Gastrocnemius medialis (tissue), 4 donors: ENCODE data around the gene RREB1. TPM values are rescaled to one million over a fixed set of nuclear protein-coding genes. Genes with fewer than 3 reads are reported as not detected.
A peak's percentile ranks its signal among the peaks of the same experiment; 100 is the strongest.

Experiments used
- ATAC-seq, 2 donors: fragments of 150-250 bp; one replicate each; pipeline ENCODE4 v1.9.1; 2016
- DNase-seq, 2 donors: peaks; one replicate each; pipeline ENCODE4 v3.0.0-alpha.2; 2019
- H3K27ac ChIP-seq, 4 donors: fragments of 200-600 bp; sonication (generic); 1 replicate in 1 of 4; 2 replicates in 3 of 4; pipeline ENCODE4 v1.5.1; 2016 to 2018; ENCODE audit warnings: mild to moderate bottlenecking in 2 of 4, moderate library complexity in 1 of 4
- H3K27me3 ChIP-seq, 3 donors: fragments of 200-600 bp; sonication (generic) in 2 of 3; 1 replicate in 1 of 3; 2 replicates in 2 of 3; pipeline versions ENCODE4 v1.5.1 to v1.6.0; 2016 to 2019; ENCODE audit warnings: mild to moderate bottlenecking in 1 of 3, moderate library complexity in 1 of 3
- H3K36me3 ChIP-seq, 2 donors: fragments of 200-600 bp; sonication (generic) in 1 of 2; one replicate each; pipeline ENCODE4 v1.5.1; 2017 to 2018
- H3K4me1 ChIP-seq, 2 donors: fragments of 200-600 bp; sonication (generic) in 1 of 2; one replicate each; pipeline ENCODE4 v1.5.1; 2016 to 2017; ENCODE audit warnings: mild to moderate bottlenecking in 2 of 2
- H3K4me3 ChIP-seq, 4 donors: fragments of 200-600 bp; sonication (generic) in 3 of 4; 1 replicate in 1 of 4; 2 replicates in 3 of 4; pipeline ENCODE4 v1.5.1; 2016 to 2019; ENCODE audit warnings: mild to moderate bottlenecking in 2 of 4
- H3K9me3 ChIP-seq, 3 donors: fragments of 200-600 bp; sonication (generic) in 2 of 3; 1 replicate in 1 of 3; 2 replicates in 2 of 3; pipeline ENCODE4 v1.5.1; 2016 to 2019
- CTCF ChIP-seq, 5 experiments: fragments of 450-650 bp in 3 of 5; fragments of 200-600 bp in 2 of 5; sonication (generic) in 2 of 5; IDR thresholded peaks in 4 of 5; conservative IDR thresholded peaks in 1 of 5; 1 replicate in 4 of 5; 2 replicates in 1 of 5; pipeline ENCODE4 v1.5.1; 2016 to 2019; ENCODE audit warnings: antibody characterized with exemption in 5 of 5, mild to moderate bottlenecking in 3 of 5, moderate library complexity in 3 of 5
- POLR2A ChIP-seq, 2 donors: fragments of 450-650 bp; IDR thresholded peaks; one replicate each; pipeline ENCODE4 v1.6.1; 2017; ENCODE audit warnings: antibody characterized with exemption in 2 of 2, mild to moderate bottlenecking in 2 of 2, moderate library complexity in 2 of 2
- in situ Hi-C, 4 donors: fragments of 200-750 bp; cut with MboI; loops; one replicate each; pipeline versions ENCODE4 v1.15.0 to v1.8.0; 2017; ENCODE audit warnings: low sequenced_read_pairs in 4 of 4
- intact Hi-C: fragments of 100-400 bp; cut with DNase I; formaldehyde crosslinking; loops from one replicate; pipeline ENCODE4 v1.15.1; 2023; ENCODE audit warnings: low total_unique reads
- total RNA-seq, 4 donors: library from RNA; depleted of rRNA; stranded (reverse); fragments of >200 nt; gene quantifications; one replicate each; pipeline versions ENCODE4 v1.1.0 to v1.2.3, GENCODE V29; 2016

RREB1 gene
- total RNA-seq, 4 donors from 2014 or later = 18.0 to 41.3 (median 39.2) TPM

- peak in 1 of 2 donors; percentile 15 for DNase-seq
- intact Hi-C loops = no loop called here
- no peak for TF ChIP-seq CTCF (IDR thresholded peaks at IDR 0.05 in 4 of 5, conservative IDR thresholded peaks at IDR 0.05 in 1 of 5)
- TF ChIP-seq POLR2A (IDR thresholded peaks at IDR 0.05) = no peak
- Histone ChIP-seq H3K36me3 (no peaks in the 10 kb centered on the region), H3K27me3 (no peaks in the 10 kb centered on the region), H3K4me1 (peaks cover 46 to 59% of the 10 kb centered on the region in 2 donors), H3K27ac (peak overlapping the region; percentile 51 to 90 (median 88)), H3K9me3 (no peaks in the 10 kb centered on the region), H3K4me3 (no peak overlapping the region)
- no peak for ATAC-seq
- in situ Hi-C loops = no loop called here
These were observed 19.9 kb downstream of the RREB1 start for GRCh38 chr6:7127680-7128079.

DNA sequence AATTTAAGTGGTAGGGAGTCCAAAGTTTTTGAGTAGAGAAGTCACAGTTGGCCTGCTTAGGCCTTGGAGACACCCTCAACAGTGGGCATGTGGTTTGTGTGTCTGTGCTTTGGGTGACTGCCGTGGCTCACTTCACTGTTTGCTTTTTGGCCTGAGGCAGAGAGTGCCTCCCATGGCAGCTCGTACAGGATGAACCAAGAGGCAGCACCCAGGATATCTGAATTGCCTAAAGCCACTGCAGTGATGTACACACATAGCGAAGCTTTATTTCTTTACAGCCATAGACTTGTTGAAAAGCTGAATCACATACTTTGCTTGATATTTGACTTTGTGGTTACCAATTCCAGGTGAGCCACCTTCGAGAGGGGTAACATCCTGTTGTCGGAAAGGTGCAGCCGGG lies 21.6 kb downstream of the RREB1 start:
- Histone ChIP-seq H3K27ac (peak overlapping the region; percentile 87 to 96 (median 90)), H3K4me3 (no peak overlapping the region), H3K9me3 (no peaks in the 10 kb centered on the region), H3K27me3 (no peaks in the 10 kb centered on the region), H3K4me1 (peaks cover 51 to 63% of the 10 kb centered on the region in 2 donors), H3K36me3 (no peaks in the 10 kb centered on the region)
- no peak for TF ChIP-seq POLR2A (IDR thresholded peaks at IDR 0.05)
- no peak for TF ChIP-seq CTCF (IDR thresholded peaks at IDR 0.05 in 4 of 5, conservative IDR thresholded peaks at IDR 0.05 in 1 of 5)
- DNase-seq (no peak), ATAC-seq (peak in 1 of 2 donors; percentile 40)
- intact Hi-C loops = no loop called here
- in situ Hi-C loops = no loop called here

DNA sequence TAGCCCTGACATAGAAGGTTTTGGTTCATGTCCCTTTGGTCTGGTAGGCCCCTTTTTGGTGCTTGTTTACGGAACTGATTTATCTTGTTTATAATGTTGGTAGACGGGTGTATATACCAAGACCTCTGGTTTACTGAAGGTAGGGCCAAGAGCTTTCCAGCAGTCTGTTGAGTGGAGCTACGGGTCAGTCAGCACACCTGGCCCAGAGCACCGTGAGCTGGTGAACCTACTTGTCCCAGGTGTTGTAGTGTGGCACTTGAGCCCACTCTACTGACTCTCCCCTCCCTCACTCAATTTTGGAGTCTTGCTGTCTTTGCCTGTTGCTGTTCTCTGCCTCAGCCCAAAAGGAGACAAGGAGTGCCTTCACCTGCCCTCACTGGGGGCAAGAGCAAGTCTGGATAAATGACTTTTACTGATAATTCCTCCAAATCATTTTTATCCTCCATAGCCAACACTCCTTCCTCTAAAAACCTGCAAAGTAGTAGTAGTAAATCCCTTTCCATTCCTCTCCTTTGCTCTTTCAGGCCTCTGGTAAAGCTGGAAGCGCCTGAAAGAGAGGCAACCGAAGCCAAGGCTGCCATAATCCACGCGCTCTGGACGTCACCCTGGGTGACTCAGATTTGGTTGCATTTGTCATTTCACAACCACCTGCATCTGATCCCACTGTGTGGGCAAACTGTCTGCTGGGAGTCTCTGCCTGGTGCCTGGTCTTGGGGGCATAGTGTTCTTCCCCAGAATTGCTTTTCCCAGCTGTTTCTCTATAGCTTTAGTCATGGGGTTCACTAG lies 22.2 kb downstream of the RREB1 start:
- DNase-seq = peak; percentile 81 to 91
- Histone ChIP-seq H3K4me3 (no peak overlapping the region), H3K4me1 (peaks cover 51 to 61% of the 10 kb centered on the region in 2 donors), H3K36me3 (no peaks in the 10 kb centered on the region), H3K27ac (peak overlapping the region; percentile 87 to 96 (median 90)), H3K27me3 (no peaks in the 10 kb centered on the region), H3K9me3 (no peaks in the 10 kb centered on the region)
- in situ Hi-C loops (no loop called here), intact Hi-C loops (loop anchor here (5.0 kb wide), 1 partner anchor 203 kb away; no protein-coding TSS in a partner anchor)
- TF ChIP-seq CTCF (IDR thresholded peaks at IDR 0.05 in 4 of 5, conservative IDR thresholded peaks at IDR 0.05 in 1 of 5) = no peak
- TF ChIP-seq POLR2A (IDR thresholded peaks at IDR 0.05) = no peak
- peak; percentile 98 for ATAC-seq

DNA sequence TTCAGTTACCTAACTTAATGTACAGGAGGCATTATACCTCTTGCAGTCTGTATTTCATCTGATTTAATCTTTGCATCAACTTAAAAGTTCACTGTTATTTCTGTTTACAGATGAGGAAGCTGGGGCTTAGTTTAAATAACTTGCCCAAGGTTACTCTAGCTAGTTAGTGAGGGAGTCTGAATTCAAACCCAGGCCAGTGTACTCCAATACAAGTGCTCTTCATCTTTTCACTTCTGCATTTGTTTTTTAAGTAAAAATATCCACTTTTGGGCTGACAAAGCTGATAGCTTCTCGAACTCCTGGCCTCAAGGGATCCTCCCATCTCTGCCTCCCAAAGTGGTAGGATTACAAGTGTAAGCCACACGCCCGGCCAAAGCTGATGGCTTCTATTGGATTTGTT lies 23.6 kb downstream of the RREB1 start:
- peaks cover 53 to 70% of the 10 kb centered on the region in 2 donors for H3K4me1 ChIP-seq
- H3K4me3 ChIP-seq = no peak overlapping the region
- TF ChIP-seq POLR2A (IDR thresholded peaks at IDR 0.05) = no peak
- no peak for TF ChIP-seq CTCF (IDR thresholded peaks at IDR 0.05 in 4 of 5, conservative IDR thresholded peaks at IDR 0.05 in 1 of 5)
- ATAC-seq = no peak
- H3K27ac ChIP-seq = peak overlapping the region; percentile 87 to 96 (median 90)
- intact Hi-C loops (loop anchor here (5.0 kb wide), 1 partner anchor 204 kb away; no protein-coding TSS in a partner anchor), in situ Hi-C loops (no loop called here)
- no peaks in the 10 kb centered on the region for H3K36me3 ChIP-seq
- no peak for DNase-seq
- H3K9me3 ChIP-seq = no peaks in the 10 kb centered on the region
- H3K27me3 ChIP-seq = no peaks in the 10 kb centered on the region
